SJSA1 (cell line): ENCODE results near the gene ZNF22. TPM values are rescaled to one million over a fixed set of nuclear protein-coding genes. Genes with fewer than 3 reads are reported as not detected.
A peak's percentile ranks its signal among the peaks of the same experiment; 100 is the strongest.

Source experiments
- DNase-seq, 2 experiments: peaks; one replicate each; pipeline ENCODE4 v3.0.0-alpha.2; 2015 to 2020; ENCODE audit warnings: low spot score in 2 of 2, low read depth in 1 of 2
- H3K27ac ChIP-seq: fragments of 250-450 bp; sonication (Bioruptor Pico); 2 replicates; pipeline ENCODE4 v1.5.1; 2020; ENCODE audit warnings: mild to moderate bottlenecking, moderate library complexity
- H3K27me3 ChIP-seq: fragments of 250-450 bp; sonication (Bioruptor Pico); replicated peaks from 2 replicates; pipeline ENCODE4 v1.5.1; 2020; ENCODE audit warnings: mild to moderate bottlenecking, moderate library complexity
- H3K36me3 ChIP-seq: fragments of 250-450 bp; sonication (Bioruptor Pico); 2 replicates; pipeline ENCODE4 v1.5.1; 2020; ENCODE audit warnings: mild to moderate bottlenecking
- H3K4me1 ChIP-seq: fragments of 250-450 bp; sonication (Bioruptor Pico); replicated peaks from 2 replicates; pipeline ENCODE4 v1.6.1; 2021; ENCODE audit warnings: mild to moderate bottlenecking
- H3K4me3 ChIP-seq: fragments of 250-450 bp; sonication (Bioruptor Pico); 2 replicates; pipeline ENCODE4 v1.5.1; 2020; ENCODE audit warnings: mild to moderate bottlenecking
- H3K9me3 ChIP-seq: fragments of 250-450 bp; sonication (Bioruptor Pico); replicated peaks from 2 replicates; pipeline ENCODE4 v1.5.1; 2020; ENCODE audit warnings: mild to moderate bottlenecking
- total RNA-seq: library from RNA; depleted of rRNA; stranded (reverse); fragments of >200 nt; shearing (Covaris generic); gene quantifications from 2 replicates; pipeline ENCODE4 v1.2.3, GENCODE V29; 2014; rRNA removed

ZNF22 gene
- total RNA-seq = 59.6 and 88.5 TPM in 2 replicates

GRCh38 chr10:45000752-45001380 lies at the start of gene ZNF22:
Gene ZNF22, plus strand, starts transcription at chr10:45000923. Its CDS starts 2,446 bp downstream, at chr10:45003369.
- H3K27me3 ChIP-seq = no peaks in the 10 kb centered on the region
- peaks cover 33% of the 10 kb centered on the region for H3K36me3 ChIP-seq
- H3K4me3 ChIP-seq = peak within 1 kb of the TSS; percentile 71
- no peaks in the 10 kb centered on the region for H3K9me3 ChIP-seq
- DNase-seq = peak; percentile 90 to 95
- H3K27ac ChIP-seq = peak within 1 kb of the TSS; percentile 91
- peaks cover 56% of the 10 kb centered on the region for H3K4me1 ChIP-seq

- H3K36me3 ChIP-seq = peaks cover 16% of the 10 kb centered on the region
- no peaks in the 10 kb centered on the region for H3K27me3 ChIP-seq
- H3K4me3 ChIP-seq = no peak overlapping the region
- no peaks in the 10 kb centered on the region for H3K9me3 ChIP-seq
- DNase-seq = peak in 1 of 2 experiments; percentile 37
- H3K4me1 ChIP-seq = peaks cover 78% of the 10 kb centered on the region
- peak overlapping the region; percentile 69 for H3K27ac ChIP-seq
Observed at GRCh38 chr10:44951576-44952226, 49.0 kb upstream of the ZNF22 start.

GRCh38 chr10:44952779-44953231 lies 47.9 kb upstream of the ZNF22 start:
- peaks cover 81% of the 10 kb centered on the region for H3K4me1 ChIP-seq
- peak overlapping the region; percentile 69 for H3K27ac ChIP-seq
- H3K36me3 ChIP-seq = peaks cover 16% of the 10 kb centered on the region
- H3K4me3 ChIP-seq = no peak overlapping the region
- no peaks in the 10 kb centered on the region for H3K27me3 ChIP-seq
- DNase-seq = peak; percentile 78 to 90
- H3K9me3 ChIP-seq = no peaks in the 10 kb centered on the region

GRCh38 chr10:44954042-44954441 lies 46.7 kb upstream of the ZNF22 start:
- DNase-seq = no peak
- peaks cover 16% of the 10 kb centered on the region for H3K36me3 ChIP-seq
- H3K27me3 ChIP-seq = no peaks in the 10 kb centered on the region
- H3K4me3 ChIP-seq = no peak overlapping the region
- peak overlapping the region; percentile 69; the same call in 1 of the 2 replicates for H3K27ac ChIP-seq
- H3K4me1 ChIP-seq = peaks cover 88% of the 10 kb centered on the region
- H3K9me3 ChIP-seq = no peaks in the 10 kb centered on the region

GRCh38 chr10:44954962-44955361 lies 45.8 kb upstream of the ZNF22 start:
- DNase-seq = no peak
- H3K36me3 ChIP-seq = peaks cover 16% of the 10 kb centered on the region
- H3K4me3 ChIP-seq = no peak overlapping the region
- no peaks in the 10 kb centered on the region for H3K27me3 ChIP-seq
- H3K9me3 ChIP-seq = no peaks in the 10 kb centered on the region
- H3K4me1 ChIP-seq = peaks cover 89% of the 10 kb centered on the region
- peak overlapping the region; percentile 68 for H3K27ac ChIP-seq

GRCh38 chr10:44955413-44956070 lies 45.2 kb upstream of the ZNF22 start:
- DNase-seq = peak in 1 of 2 experiments; percentile 53
- Histone ChIP-seq H3K4me3 (no peak overlapping the region), H3K27ac (peak overlapping the region; percentile 68), H3K36me3 (peaks cover 16% of the 10 kb centered on the region), H3K9me3 (no peaks in the 10 kb centered on the region), H3K4me1 (peaks cover 89% of the 10 kb centered on the region), H3K27me3 (no peaks in the 10 kb centered on the region)

GRCh38 chr10:44956226-44956625 lies 44.5 kb upstream of the ZNF22 start:
- peaks cover 16% of the 10 kb centered on the region for H3K36me3 ChIP-seq
- no peak overlapping the region for H3K4me3 ChIP-seq
- H3K27me3 ChIP-seq = no peaks in the 10 kb centered on the region
- no peaks in the 10 kb centered on the region for H3K9me3 ChIP-seq
- peaks cover 85% of the 10 kb centered on the region for H3K4me1 ChIP-seq
- peak in 1 of 2 experiments; percentile 23 for DNase-seq
- H3K27ac ChIP-seq = peak overlapping the region; percentile 68

GRCh38 chr10:44956717-44957706 lies 43.7 kb upstream of the ZNF22 start:
- peak; percentile 40 to 81 for DNase-seq
- H3K4me3 ChIP-seq = no peak overlapping the region
- peak overlapping the region; percentile 68 for H3K27ac ChIP-seq
- H3K4me1 ChIP-seq = peaks cover 78% of the 10 kb centered on the region
- H3K36me3 ChIP-seq = peaks cover 12% of the 10 kb centered on the region
- H3K9me3 ChIP-seq = no peaks in the 10 kb centered on the region
- H3K27me3 ChIP-seq = no peaks in the 10 kb centered on the region

GRCh38 chr10:44958196-44958897 lies 42.4 kb upstream of the ZNF22 start:
- Histone ChIP-seq H3K36me3 (peaks cover 12% of the 10 kb centered on the region), H3K4me3 (peak overlapping the region; percentile 80), H3K4me1 (peaks cover 71% of the 10 kb centered on the region), H3K9me3 (no peaks in the 10 kb centered on the region), H3K27me3 (no peaks in the 10 kb centered on the region), H3K27ac (peak overlapping the region; percentile 68)
- peak; percentile 45 to 50 for DNase-seq

GRCh38 chr10:44958898-44959246 lies 41.9 kb upstream of the ZNF22 start:
- Histone ChIP-seq H3K36me3 (peaks cover 10% of the 10 kb centered on the region), H3K4me3 (peak overlapping the region; percentile 80), H3K27ac (peak overlapping the region; percentile 75), H3K4me1 (peaks cover 71% of the 10 kb centered on the region), H3K9me3 (no peaks in the 10 kb centered on the region), H3K27me3 (no peaks in the 10 kb centered on the region)
- no peak for DNase-seq

- H3K27ac ChIP-seq = peak within 1 kb of the TSS; percentile 75
- H3K27me3 ChIP-seq = no peaks in the 10 kb centered on the region
- H3K4me3 ChIP-seq = peak within 1 kb of the TSS; percentile 80
- H3K36me3 ChIP-seq = peaks cover 6% of the 10 kb centered on the region; the same call in 1 of the 2 replicates
- DNase-seq = peak; percentile 89 to 91
- peaks cover 71% of the 10 kb centered on the region for H3K4me1 ChIP-seq
- H3K9me3 ChIP-seq = no peaks in the 10 kb centered on the region
Observed at GRCh38 chr10:44959247-44960087, 41.3 kb upstream of the ZNF22 start, which contains the start of gene RASSF4. Gene RASSF4, plus strand, starts transcription at chr10:44959802. Its CDS starts 10,401 bp downstream, at chr10:44970203.

- H3K27ac ChIP-seq = no peak overlapping the region
- peak in 1 of 2 experiments; percentile 31 for DNase-seq
- H3K27me3 ChIP-seq = no peaks in the 10 kb centered on the region
- peak overlapping the region; percentile 80 for H3K4me3 ChIP-seq
- H3K9me3 ChIP-seq = no peaks in the 10 kb centered on the region
- peaks cover 74% of the 10 kb centered on the region for H3K4me1 ChIP-seq
- H3K36me3 ChIP-seq = peaks cover 6% of the 10 kb centered on the region; the same call in 1 of the 2 replicates
Observed at GRCh38 chr10:44960088-44960460, 40.6 kb upstream of the ZNF22 start.
